Endothelial cell (in vitro differentiated cells): ENCODE results near the gene GPN1. TPM values are rescaled to one million over a fixed set of nuclear protein-coding genes. Genes with fewer than 3 reads are reported as not detected.
"Not testable (repeated sequence)": the region's sequence is repeated elsewhere in the genome, so short reads cannot be mapped to it uniquely, and the experiment has no call there.

Experiments used
- DNase-seq: peaks from one replicate; pipeline ENCODE4 v3.0.0; 2021; ENCODE audit warnings: low spot score
- H3K27ac Mint-ChIP-seq: one replicate; pipeline ENCODE4 v1.8.0; 2021; ENCODE audit warnings: mixed read lengths, inconsistent platforms; ENCODE audit not compliant: unreplicated experiment
- H3K27me3 Mint-ChIP-seq: one replicate; pipeline ENCODE4 v1.8.0; 2021; ENCODE audit warnings: mild to moderate bottlenecking, moderate library complexity, mixed read lengths, inconsistent platforms; ENCODE audit not compliant: unreplicated experiment
- H3K36me3 Mint-ChIP-seq: one replicate; pipeline ENCODE4 v1.8.0; 2021; ENCODE audit warnings: mild to moderate bottlenecking, low read depth, mixed read lengths, inconsistent platforms; ENCODE audit not compliant: unreplicated experiment
- H3K4me1 Mint-ChIP-seq: one replicate; pipeline ENCODE4 v1.8.0; 2021; ENCODE audit warnings: mild to moderate bottlenecking, mixed read lengths, inconsistent platforms; ENCODE audit not compliant: unreplicated experiment
- H3K4me3 Mint-ChIP-seq: one replicate; pipeline ENCODE4 v1.8.0; 2021; ENCODE audit warnings: mild to moderate bottlenecking, mixed read lengths, inconsistent platforms; ENCODE audit not compliant: unreplicated experiment
- H3K9me3 Mint-ChIP-seq: one replicate; pipeline ENCODE4 v1.8.0; 2021; ENCODE audit warnings: mixed read lengths, inconsistent platforms; ENCODE audit not compliant: unreplicated experiment
- total RNA-seq: library from RNA; stranded (reverse); fragmentation: NEBNext Ultra II Directional; extraction: Animal tissue kit (Norgen Biotek cat#: 25700); gene quantifications from one replicate; pipeline ENCODE4 v1.2.1, GENCODE V29; 2021; ENCODE audit not compliant: unreplicated experiment
- TF ChIP-seq, protein P1 (sequence below): fragments of 200-600 bp; sonication (generic); IDR thresholded peaks from one replicate; pipeline ENCODE4 v1.5.0; 2021; ENCODE audit warnings: antibody characterized with exemption; ENCODE audit not compliant: unreplicated experiment

GPN1 gene
- total RNA-seq, 1 donor from 2014 or later = 39.7 TPM

DNA sequence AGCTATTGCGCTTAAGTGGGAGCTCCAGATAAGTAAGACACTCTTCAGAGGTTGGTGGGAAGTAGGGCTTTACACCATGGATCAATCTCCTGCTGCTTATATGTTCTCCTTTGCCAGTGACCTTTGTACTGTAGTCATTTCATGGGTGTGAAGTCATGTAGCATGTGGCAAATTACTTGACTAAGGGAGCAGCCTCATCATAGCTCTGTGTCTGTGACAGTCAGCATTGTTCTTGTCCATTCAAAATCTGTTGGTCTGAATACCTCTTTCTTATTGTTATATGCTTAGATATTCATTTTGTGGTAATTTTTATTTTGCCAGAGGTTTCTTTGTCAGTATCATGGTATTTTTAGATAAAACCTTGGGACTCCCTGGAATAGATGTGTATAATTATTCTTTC is 53.0 kb downstream of the GPN1 start:
- no peak overlapping the region for H3K27ac Mint-ChIP-seq
- no peak for DNase-seq
- no peaks in the 10 kb centered on the region for H3K9me3 Mint-ChIP-seq
- peaks cover 13% of the 10 kb centered on the region for H3K36me3 Mint-ChIP-seq
- H3K4me1 Mint-ChIP-seq = peaks cover 9% of the 10 kb centered on the region
- H3K27me3 Mint-ChIP-seq = no peaks in the 10 kb centered on the region
- H3K4me3 Mint-ChIP-seq = peak overlapping the region; percentile 38
- TF ChIP-seq, protein P1, sequence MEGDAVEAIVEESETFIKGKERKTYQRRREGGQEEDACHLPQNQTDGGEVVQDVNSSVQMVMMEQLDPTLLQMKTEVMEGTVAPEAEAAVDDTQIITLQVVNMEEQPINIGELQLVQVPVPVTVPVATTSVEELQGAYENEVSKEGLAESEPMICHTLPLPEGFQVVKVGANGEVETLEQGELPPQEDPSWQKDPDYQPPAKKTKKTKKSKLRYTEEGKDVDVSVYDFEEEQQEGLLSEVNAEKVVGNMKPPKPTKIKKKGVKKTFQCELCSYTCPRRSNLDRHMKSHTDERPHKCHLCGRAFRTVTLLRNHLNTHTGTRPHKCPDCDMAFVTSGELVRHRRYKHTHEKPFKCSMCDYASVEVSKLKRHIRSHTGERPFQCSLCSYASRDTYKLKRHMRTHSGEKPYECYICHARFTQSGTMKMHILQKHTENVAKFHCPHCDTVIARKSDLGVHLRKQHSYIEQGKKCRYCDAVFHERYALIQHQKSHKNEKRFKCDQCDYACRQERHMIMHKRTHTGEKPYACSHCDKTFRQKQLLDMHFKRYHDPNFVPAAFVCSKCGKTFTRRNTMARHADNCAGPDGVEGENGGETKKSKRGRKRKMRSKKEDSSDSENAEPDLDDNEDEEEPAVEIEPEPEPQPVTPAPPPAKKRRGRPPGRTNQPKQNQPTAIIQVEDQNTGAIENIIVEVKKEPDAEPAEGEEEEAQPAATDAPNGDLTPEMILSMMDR = no peak

- not testable (repeated sequence) for H3K27ac Mint-ChIP-seq, H3K4me1 Mint-ChIP-seq, H3K9me3 Mint-ChIP-seq, DNase-seq, H3K27me3 Mint-ChIP-seq
- Mint-ChIP-seq H3K36me3 (peaks cover 13% of the 10 kb centered on the region), H3K4me3 (peak overlapping the region; percentile 38)
Measured at GRCh38 chr2:27682334-27682771, 53.5 kb downstream of the GPN1 start.

GRCh38 chr2:27683390-27684071 is 54.7 kb downstream of the GPN1 start:
- Mint-ChIP-seq H3K36me3 (peaks cover 9% of the 10 kb centered on the region), H3K4me1 (peaks cover 9% of the 10 kb centered on the region), H3K27ac (peak overlapping the region; percentile 48), H3K4me3 (no peak overlapping the region), H3K9me3 (no peaks in the 10 kb centered on the region), H3K27me3 (no peaks in the 10 kb centered on the region)
- peak; percentile 91 for DNase-seq
- TF ChIP-seq, protein P1 = peak; percentile 100

- H3K9me3 Mint-ChIP-seq, H3K4me1 Mint-ChIP-seq, H3K27me3 Mint-ChIP-seq, H3K36me3 Mint-ChIP-seq, DNase-seq: not testable (repeated sequence)
- Mint-ChIP-seq H3K4me3 (peak overlapping the region; percentile 40), H3K27ac (peak overlapping the region; percentile 90)
Measured at GRCh38 chr2:27685006-27685405, 56.2 kb downstream of the GPN1 start.

DNA sequence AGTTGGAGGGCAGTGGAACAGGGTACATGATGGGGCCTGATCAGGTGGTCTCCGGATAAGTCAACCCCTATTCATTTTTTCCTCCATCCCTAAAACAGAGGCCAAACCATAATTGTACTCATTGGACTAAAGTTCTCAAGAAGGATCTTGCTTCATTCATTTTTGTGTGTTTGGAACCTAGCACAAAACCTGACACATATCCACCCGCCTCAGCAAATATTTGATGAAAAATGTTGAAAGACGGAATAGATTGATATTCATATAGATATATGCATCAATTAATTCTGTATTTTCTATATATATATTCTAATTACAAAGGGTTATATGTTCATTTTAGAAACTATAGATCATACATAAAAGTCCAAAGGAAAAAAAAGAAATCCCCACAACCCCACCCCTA is 56.7 kb downstream of the GPN1 start:
- Mint-ChIP-seq H3K4me3 (no peak overlapping the region), H3K27me3 (no peaks in the 10 kb centered on the region)

DNA sequence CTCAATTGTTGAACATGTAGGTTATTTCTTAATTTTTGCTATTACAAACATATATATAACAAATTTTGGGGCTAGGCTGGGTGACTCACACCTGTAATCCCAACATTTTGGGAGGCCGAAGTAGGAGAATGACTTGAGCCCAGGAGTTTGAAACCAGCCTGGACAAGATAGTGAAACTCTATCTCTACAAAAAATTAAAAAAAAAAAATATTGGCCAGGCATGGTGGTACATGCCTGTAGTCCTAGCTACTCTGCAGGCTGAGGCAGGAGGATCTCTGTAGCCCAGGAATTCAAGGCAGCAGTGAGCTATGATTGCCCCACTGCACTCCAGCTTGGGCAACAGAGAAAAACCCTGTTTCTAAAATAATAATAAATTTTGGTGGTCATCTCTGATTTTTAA is 58.4 kb downstream of the GPN1 start:
- Mint-ChIP-seq H3K4me1 (peaks cover 9% of the 10 kb centered on the region), H3K4me3 (no peak overlapping the region), H3K36me3 (peaks cover 4% of the 10 kb centered on the region), H3K27ac (no peak overlapping the region), H3K27me3 (no peaks in the 10 kb centered on the region), H3K9me3 (no peaks in the 10 kb centered on the region)
- DNase-seq = no peak
- TF ChIP-seq, protein P1 = no peak

More for the DNA sequence above, 56.7 kb downstream of the GPN1 start:
- H3K27ac Mint-ChIP-seq = peak overlapping the region; percentile 90
- peaks cover 4% of the 10 kb centered on the region for H3K36me3 Mint-ChIP-seq
- H3K9me3 Mint-ChIP-seq = no peaks in the 10 kb centered on the region
- DNase-seq = no peak
- H3K4me1 Mint-ChIP-seq = peaks cover 9% of the 10 kb centered on the region
- TF ChIP-seq, protein P1 = no peak
